ENCODE measurements around the gene TOE1.
A peak's percentile ranks its signal among the peaks of the same experiment; 100 is the strongest.
"Not testable (repeated sequence)": the region's sequence is repeated elsewhere in the genome, so short reads cannot be mapped to it uniquely, and the experiment has no call there.

TOE1 gene

DNA sequence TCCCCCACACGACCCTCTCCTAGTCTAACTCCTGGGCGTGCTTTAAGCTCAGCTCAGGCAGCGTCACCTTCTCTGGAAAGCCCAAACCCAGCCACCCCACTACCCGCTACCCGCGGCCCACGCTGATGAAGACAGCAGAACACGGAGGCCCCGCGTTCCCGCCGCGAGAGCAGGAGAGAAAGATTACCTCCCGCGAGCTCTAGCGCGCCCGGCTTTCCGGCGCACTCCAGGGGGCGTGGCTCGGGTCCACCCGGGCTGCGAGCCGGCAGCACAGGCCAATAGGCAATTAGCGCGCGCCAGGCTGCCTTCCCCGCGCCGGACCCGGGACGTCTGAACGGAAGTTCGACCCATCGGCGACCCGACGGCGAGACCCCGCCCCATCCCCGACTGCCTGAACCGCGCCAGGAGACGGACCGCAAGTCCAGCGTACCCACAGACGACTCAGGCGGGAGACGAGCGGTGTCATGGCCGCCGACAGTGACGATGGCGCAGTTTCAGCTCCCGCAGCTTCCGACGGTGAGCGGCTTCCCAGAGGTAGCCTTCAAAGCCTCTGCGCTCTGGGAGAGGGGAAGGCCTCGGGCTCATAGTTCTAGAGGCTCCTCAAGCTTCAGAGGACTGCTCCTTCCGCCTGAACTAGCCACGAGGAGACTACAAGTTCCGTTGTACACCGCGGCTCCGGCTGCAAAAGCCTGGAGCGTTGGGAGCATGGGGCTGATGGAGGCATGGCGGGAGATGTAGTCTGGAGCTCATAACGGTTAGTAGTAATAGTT, at the start of gene TOE1, which contains the start of gene MUTYH:
TOE1 (plus strand) TSS at position 382 of the 770 bp plus-strand sequence; CDS start at position 465, 83 bp downstream.
MUTYH (minus strand) TSS at position 652 of the 770 bp plus-strand sequence. CDS start 5,935 bp downstream, outside the sequence.
- peak; percentile 85 for DNase-seq

DNA sequence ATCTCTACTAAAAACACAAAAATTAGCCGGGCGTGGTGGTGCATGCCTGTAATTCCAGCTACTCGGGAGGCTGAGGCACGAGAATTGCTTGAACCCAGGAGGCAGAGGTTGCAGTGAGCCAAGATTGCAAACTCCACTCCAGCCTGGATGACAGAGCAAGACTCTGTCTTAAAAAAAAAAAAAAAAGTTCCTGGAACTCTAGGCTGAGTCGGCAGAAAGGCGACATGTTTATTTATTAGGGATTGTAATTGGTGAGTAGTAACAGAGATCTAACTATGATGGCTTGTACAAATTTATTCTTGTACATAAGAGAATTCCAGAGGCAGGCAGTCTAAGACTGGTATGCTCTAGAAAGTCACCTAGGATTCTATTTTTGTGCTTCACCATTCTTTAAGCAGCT, 49.0 kb upstream of the TOE1 start:
- DNase-seq, result not testable (repeated sequence)

- no peak for DNase-seq
These were observed 48.3 kb upstream of the TOE1 start for GRCh38 chr1:45291716-45292115.

DNA sequence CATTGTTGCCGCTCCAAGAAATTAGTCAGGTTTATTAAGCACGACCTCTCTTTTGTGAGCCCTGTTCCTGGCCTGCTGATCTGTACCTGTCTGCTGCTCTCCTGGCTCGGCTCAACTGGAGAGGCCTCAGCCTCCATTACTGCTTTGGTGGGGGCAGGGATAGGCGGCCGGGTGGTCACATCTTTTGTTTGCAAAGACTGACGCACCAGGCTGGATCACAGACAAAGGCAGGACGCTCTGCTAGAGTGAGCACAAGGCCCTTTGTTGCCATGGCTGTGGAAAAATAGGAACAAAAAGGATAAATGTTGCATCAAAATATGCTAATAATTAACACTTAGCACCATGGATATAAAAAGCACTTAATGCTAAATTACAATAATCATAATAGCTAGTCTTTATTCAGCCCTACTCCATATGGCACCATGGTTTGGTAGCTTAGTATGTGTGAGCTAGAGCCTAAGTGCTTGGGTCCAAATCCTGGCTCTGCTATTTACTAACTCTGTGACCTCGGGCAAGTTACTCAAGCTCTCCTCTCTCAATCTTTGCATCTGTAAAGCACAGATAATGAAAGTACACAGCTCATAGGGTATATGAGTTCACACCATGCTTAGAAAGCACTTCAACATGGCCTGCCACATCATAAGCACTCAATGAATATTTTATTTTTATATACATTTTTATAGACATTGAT, 42.2 kb upstream of the TOE1 start:
- no peak for DNase-seq

DNA sequence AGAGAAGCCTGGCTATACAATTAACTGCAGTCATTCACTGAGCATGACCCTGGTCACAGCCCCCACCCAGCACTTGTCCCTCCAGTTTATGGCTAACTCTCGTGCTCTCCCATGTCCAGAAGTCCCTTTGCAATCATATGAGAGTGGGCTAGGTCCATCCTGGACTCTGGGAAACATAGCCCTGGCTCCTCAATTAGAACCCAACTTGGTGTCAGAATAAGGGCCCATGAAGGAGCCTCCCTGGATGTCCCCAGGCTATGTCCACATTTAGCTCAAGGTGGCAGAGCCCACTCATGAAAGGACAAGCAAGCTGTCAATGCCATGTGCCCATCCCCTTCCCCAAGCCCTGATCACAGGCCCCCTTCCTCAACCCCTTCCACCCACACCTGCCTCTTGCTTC, 40.7 kb upstream of the TOE1 start:
- no peak for DNase-seq

- DNase-seq, result peak; percentile 15
These were observed 39.8 kb upstream of the TOE1 start for GRCh38 chr1:45299981-45300668.

DNA sequence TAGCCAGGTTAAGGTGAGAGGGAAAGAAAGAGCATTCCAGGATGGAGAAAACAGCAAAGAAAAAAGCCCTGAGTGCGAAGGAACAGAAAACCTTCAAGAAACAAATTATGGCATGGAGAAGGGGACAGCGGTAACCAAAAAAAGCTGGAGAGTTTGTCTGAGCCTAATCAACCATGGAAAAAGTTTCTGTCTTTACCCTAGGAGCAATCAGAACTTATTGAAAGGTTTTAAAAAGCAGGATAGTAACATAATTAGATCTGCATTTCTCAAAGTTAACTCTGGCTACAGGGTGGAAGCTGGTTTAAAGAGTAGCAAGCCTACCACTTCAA, 39.3 kb upstream of the TOE1 start:
- DNase-seq, result no peak

DNA sequence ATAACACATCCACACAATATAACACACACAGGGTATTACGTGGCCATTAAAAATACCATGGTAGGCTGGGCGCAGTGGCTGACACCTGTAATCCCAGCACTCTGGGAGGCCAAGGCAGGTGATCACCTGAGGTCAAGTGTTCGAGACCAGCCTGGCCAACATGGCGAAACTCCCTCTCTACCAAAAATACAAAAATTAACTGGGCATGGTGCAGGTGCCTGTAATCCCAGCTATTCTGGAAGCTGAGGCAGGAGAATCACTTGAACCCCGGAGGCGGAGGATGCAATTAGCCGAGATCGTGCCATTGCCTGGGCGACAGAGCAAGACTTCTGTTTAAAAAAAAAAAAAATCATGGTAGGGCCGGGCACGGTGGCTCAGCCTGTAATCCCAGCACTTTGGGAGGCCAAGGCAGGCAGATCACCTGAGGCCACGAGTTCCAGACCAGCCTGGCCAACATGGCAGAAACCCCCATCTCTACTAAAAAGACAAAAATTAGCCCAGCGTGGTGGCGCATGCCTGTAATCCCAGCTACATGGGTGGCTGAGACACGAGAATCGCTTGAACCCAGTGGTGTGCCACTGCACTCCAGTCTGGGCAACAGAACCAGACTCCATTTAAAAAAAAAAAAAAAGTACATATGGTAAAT, 37.3 kb upstream of the TOE1 start:
- DNase-seq, result no peak

DNA sequence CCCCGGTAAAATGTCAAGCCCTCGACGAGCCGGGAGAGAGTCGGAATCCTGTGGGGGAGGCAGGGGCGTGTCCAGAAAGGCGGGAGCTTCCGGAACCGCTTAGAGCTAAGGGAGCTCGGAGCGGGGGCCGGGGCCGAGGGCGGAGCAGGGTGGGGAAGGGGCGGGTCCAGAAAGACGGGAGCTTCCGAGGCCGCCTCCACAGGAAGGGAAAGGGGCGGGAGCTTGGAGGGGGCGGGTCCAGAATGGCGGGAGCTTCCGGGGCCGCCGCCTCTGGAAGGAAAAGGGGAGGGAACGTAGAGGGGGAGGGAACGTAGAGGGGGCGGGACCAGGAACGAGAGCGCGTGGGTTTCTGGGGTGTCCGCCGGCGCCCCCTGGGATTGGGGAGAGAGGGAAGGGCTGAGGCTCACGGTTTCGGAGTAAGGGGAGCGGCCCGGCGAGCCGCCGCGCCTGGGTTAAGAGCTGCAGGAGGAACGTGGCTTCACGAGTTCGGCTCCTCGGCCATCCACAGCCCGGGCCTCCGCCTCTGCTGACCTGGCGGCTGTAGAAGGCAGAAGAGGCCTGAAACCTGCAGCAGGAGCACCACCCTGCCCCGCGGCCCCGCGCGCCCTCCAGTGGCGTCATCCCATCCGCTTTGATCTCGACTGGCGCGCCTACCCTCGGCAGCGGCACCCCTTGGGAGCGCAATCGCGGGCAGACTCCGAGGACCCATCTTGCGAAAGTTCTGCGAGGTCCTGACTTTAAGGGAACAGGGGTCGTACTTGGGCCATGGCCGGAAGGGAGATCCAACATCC, 36.3 kb upstream of the TOE1 start:
- peak; percentile 95 for DNase-seq

DNA sequence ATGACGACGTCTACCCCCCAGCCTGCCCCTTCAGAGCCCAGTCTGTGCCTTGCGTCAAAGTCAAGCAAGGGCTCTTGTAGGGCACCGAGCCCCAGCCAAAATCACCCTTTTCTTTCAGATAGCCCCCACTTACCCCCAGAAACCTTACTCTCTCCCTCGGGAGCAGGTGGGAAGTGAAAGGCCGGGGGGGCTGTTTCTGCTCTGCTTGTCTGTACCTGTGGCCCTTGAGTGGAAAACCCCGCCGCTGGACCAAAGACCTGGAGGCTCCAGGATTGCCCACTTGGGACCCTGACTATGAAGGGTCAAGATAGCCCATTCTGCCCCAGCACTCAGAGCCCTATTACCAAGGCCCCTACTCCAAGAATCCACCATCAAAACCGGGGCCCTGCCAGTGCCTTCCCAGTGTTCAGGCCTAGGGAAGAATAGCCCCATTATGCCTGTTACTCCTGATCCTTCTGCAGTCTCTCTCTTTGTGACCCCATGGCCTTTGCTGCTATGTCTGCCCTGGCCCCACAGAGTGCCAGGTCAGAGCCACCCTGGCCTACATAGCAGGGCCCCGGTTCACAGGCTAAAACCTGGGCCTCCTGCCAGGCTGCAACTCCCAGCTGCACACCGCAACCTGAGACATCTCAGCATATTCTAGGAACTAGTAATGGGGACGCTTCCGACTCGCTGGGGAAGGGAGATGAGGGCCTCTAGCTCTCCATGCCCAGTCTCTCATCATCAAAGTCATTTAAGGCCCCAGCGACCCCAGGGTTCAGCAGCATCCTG, 35.5 kb upstream of the TOE1 start:
- DNase-seq, result no peak

GRCh38 chr1:45305231-45305630, 34.7 kb upstream of the TOE1 start:
- DNase-seq, result no peak

DNA sequence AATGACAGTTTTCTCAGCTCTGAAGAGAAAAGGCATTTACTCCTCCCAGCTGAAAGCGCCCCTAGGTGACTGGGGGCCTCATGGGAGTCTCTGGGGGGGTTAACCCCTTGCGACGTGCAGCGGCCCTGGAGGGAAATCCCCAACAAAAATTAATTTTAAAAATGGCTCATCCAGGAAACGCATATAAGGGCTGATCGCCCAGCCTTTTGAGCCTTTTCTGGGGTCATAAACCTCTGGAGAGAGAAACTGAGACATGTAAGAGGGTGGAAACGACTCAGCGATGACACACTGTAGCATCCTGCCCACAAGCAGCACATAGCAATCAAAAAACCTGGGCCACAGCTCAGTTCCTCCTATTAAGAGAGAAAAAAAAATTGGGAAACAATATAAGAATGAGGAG, 33.7 kb upstream of the TOE1 start:
- DNase-seq, result no peak

- DNase-seq, result no peak
These were observed 33.1 kb upstream of the TOE1 start for GRCh38 chr1:45306905-45307304.

GRCh38 chr1:45314266-45314665, 25.7 kb upstream of the TOE1 start:
- no peak for DNase-seq

GRCh38 chr1:45317166-45317565, 22.8 kb upstream of the TOE1 start:
- DNase-seq, result no peak

DNA sequence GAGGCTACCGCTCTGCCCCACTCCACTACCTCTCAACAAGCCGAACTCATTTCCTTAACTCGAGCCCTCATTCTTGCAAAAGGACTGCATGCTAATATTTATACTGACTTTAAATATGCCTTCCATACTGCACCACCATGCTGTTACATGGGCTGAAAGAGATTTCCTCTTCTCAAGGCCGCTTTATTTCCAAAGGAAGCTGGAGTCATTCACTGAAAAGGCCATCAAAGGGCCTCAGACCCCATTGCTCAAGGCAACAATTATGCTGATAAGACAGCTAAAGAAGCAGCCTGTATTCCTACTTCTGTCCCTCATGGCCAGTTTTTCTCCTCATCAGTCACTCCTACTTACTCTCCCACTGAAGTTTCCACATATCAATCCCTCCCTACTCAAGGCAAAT, 20.2 kb upstream of the TOE1 start:
- no peak for DNase-seq

GRCh38 chr1:45321444-45321843, 18.5 kb upstream of the TOE1 start:
- no peak for DNase-seq

DNA sequence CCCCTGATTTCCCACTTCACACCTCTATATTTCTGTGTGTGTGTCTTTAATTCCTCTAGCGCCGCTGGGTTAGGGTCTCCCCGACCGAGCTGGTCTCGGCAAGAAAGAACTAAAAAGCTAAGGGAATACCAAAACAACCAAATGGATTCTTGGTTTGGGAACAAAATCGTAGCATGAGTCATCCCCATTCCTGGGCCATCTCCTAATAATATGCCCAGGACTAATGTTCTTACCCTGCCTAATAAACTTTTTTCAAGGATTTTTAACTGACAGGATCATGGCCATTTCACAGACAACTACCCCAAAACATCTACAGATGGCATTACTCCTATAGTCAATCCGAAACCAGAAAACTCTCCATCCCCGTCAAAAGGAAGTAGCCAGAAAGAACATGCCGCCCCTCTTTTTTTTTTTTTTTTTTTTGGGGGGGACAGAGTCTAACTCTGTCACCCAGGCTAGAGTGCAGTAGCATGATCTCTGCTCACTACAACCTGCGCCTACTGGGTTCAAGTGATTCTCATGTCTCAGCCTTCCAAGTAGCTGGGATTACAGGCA, 17.4 kb upstream of the TOE1 start:
- DNase-seq, result no peak

DNA sequence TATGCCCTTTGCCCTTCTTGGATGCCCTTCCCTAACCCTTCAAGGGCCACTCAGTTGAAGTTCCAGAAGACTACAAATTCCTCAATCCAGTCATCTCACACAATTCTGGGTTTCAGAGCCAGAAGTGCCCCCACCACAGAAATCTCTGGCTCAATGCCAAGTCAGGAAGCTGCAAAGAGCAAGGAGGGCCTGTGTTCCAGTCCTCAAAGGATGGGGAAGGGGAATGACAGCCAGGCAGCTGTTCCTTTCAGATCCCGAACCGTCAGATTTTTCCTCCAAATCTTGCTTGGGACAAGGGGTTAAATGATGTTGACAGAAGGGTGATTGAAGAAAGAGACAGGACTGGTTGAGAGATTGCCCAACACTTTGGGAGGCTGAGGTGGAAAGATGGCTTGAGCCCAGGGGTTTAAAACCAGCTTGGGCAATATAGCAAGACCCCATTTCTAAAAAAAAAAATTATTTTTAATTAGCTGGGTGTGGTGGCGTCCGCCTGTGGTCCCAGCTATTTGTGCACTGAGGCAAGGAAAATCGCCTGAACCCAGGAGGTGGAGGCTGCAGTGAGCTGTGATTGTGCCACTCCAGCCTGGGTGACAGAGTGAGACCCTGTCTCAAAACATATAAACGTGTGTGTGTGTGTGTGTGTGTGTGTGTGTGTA, 14.0 kb upstream of the TOE1 start:
- no peak for DNase-seq

Measured in activated CD4-positive, alpha-beta T cell treated with anti-CD3 and anti-CD28 coated beads for 1 hour (primary cell).